Measurements from ENCODE around the gene CDH4.

DNA sequence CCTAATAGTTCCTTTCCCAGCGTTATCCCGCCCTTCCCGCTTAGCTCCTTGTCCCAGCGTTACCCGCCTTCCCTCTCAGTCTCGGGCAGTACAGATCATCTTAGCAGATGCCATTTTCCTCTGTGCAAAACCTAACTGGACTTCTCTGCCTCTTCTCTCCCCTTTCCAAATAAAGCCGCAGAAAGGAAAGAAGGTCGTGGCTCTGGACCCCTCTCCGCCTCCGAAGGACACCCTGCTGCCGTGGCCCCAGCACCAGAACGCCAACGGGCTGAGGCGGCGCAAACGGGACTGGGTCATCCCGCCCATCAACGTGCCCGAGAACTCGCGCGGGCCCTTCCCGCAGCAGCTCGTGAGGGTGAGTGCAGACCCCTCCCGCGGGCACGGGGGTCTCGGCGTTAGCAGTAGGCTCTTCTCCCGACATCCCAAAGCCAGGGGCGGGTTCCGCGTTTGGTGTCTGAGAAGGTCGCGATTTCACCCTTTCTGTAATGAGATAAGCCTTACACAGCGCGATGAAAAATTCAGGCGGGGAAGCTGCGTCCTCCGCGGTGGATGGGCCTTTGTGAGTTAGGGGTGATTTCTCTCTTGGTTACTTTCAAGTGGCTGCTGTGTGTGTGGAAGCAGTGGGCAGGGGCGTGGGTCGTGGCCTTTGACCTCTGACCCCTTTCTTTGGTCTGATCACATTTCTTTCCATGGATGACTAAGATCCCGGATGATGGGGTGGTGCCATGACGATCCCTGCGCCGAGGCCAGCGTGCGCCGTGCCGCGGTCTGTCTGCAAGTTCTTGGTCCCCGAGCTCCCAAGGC, 521.0 kb downstream of the CDH4 start:
- TF ChIP-seq, protein P1, sequence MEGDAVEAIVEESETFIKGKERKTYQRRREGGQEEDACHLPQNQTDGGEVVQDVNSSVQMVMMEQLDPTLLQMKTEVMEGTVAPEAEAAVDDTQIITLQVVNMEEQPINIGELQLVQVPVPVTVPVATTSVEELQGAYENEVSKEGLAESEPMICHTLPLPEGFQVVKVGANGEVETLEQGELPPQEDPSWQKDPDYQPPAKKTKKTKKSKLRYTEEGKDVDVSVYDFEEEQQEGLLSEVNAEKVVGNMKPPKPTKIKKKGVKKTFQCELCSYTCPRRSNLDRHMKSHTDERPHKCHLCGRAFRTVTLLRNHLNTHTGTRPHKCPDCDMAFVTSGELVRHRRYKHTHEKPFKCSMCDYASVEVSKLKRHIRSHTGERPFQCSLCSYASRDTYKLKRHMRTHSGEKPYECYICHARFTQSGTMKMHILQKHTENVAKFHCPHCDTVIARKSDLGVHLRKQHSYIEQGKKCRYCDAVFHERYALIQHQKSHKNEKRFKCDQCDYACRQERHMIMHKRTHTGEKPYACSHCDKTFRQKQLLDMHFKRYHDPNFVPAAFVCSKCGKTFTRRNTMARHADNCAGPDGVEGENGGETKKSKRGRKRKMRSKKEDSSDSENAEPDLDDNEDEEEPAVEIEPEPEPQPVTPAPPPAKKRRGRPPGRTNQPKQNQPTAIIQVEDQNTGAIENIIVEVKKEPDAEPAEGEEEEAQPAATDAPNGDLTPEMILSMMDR (IDR thresholded peaks at IDR 0.05): no peak
- TF ChIP-seq POLR2AphosphoS5 (IDR thresholded peaks at IDR 0.05; ENCODE audit: low read depth, low read length): no peak
